Left cardiac atrium (tissue), 4 donors: Measurements from ENCODE around the gene CPLX1. TPM values are rescaled to one million over a fixed set of nuclear protein-coding genes. Genes with fewer than 3 reads are reported as not detected.

Experiments
- ATAC-seq, 2 donors: fragments of 200-7000 bp; cut with Tn5 transposase; one replicate each; pipeline ENCODE4 v1.9.1; 2020; ENCODE audit warnings: mild to moderate bottlenecking in 2 of 2, moderate library complexity in 2 of 2
- DNase-seq: peaks from one replicate; pipeline ENCODE4 v3.0.0-alpha.2; 2020
- intact Hi-C, 2 donors: fragments of 100-400 bp; cut with DNase I; formaldehyde crosslinking; loops; one replicate each; pipeline versions ENCODE4 v1.14.1 to v1.15.1; 2022 to 2023
- total RNA-seq, 2 donors: library from RNA; stranded (reverse); fragmentation: NEBNext Ultra II Directional; extraction: Animal tissue kit (Norgen Biotek cat#: 25700); gene quantifications; one replicate each; pipeline ENCODE4 v1.2.1, GENCODE V29; 2021
- donor health status: DM: no; HTN: yes; CAD: no.
- donor health status: DM: no; HTN: yes; CAD: no; lungs with severe emphysema.
- donor health status: DM: yes; HTN: yes; CAD: no.
- donor health status: Dilated cardiomyopathy.

The CPLX1 gene
- total RNA-seq, 2 donors from 2014 or later: 5.6 to 9.4 TPM

- intact Hi-C loops: no loop called here
- DNase-seq (peak; percentile 5), ATAC-seq (no peak)
Observed at GRCh38 chr4:857461-857860, 31.5 kb upstream of the CPLX1 start.

- ATAC-seq: no peak
- intact Hi-C loops: no loop called here
- peak; percentile 6 for DNase-seq
Observed at GRCh38 chr4:856225-856901, 30.4 kb upstream of the CPLX1 start.

GRCh38 chr4:855880-856224, 29.9 kb upstream of the CPLX1 start:
- ATAC-seq: no peak
- DNase-seq: no peak
- intact Hi-C loops: no loop called here

- intact Hi-C loops: no loop called here
- DNase-seq (no peak), ATAC-seq (no peak)
Observed at GRCh38 chr4:854356-854755, 28.4 kb upstream of the CPLX1 start.

- intact Hi-C loops: no loop called here
- ATAC-seq: no peak
- peak; percentile 11 for DNase-seq
Observed at GRCh38 chr4:853416-853781, 27.5 kb upstream of the CPLX1 start.

GRCh38 chr4:851701-852430, 25.9 kb upstream of the CPLX1 start:
- DNase-seq (peak; percentile 19), ATAC-seq (no peak)
- intact Hi-C loops: no loop called here

GRCh38 chr4:850323-850945, 24.5 kb upstream of the CPLX1 start:
- intact Hi-C loops: no loop called here
- DNase-seq (peak; percentile 9), ATAC-seq (no peak)

- intact Hi-C loops: no loop called here
- ATAC-seq (no peak), DNase-seq (peak; percentile 18)
Observed at GRCh38 chr4:849478-850175, 23.7 kb upstream of the CPLX1 start.

- intact Hi-C loops: no loop called here
- ATAC-seq: no peak
- peak; percentile 11 for DNase-seq
Observed at GRCh38 chr4:848803-849477, 23.0 kb upstream of the CPLX1 start.

GRCh38 chr4:848307-848691, 22.4 kb upstream of the CPLX1 start:
- ATAC-seq (no peak), DNase-seq (peak; percentile 11)
- intact Hi-C loops: no loop called here

- no peak for ATAC-seq
- intact Hi-C loops: no loop called here
- peak; percentile 16 for DNase-seq
Observed at GRCh38 chr4:845836-846251, 19.9 kb upstream of the CPLX1 start.

- ATAC-seq: peak in 1 of 2 donors; percentile 7
- intact Hi-C loops: no loop called here
- DNase-seq: peak; percentile 6
Observed at GRCh38 chr4:845233-845835, 19.4 kb upstream of the CPLX1 start.

- DNase-seq (peak; percentile 2), ATAC-seq (no peak)
- intact Hi-C loops: no loop called here
Observed at GRCh38 chr4:844752-845232, 18.9 kb upstream of the CPLX1 start.

GRCh38 chr4:839675-840443, 13.9 kb upstream of the CPLX1 start:
- DNase-seq (no peak), ATAC-seq (no peak)
- intact Hi-C loops: no loop called here

GRCh38 chr4:837772-838171, 11.8 kb upstream of the CPLX1 start:
- DNase-seq (no peak), ATAC-seq (no peak)
- intact Hi-C loops: no loop called here

GRCh38 chr4:836750-837301, 10.9 kb upstream of the CPLX1 start:
- intact Hi-C loops: no loop called here
- ATAC-seq (no peak), DNase-seq (peak; percentile 11)

- ATAC-seq: no peak
- intact Hi-C loops: no loop called here
- DNase-seq: no peak
Observed at GRCh38 chr4:836003-836511, 10.1 kb upstream of the CPLX1 start.
